GM19099 (cell line): ENCODE results near the gene GASK1A.

Source experiments
- POLR2A ChIP-seq: IDR thresholded peaks from 3 replicates; pipeline ENCODE4 v1.6.1; 2011; ENCODE audit warnings: low read depth; ENCODE audit not compliant: insufficient read length; ENCODE audit errors: extremely low read depth

Gene GASK1A

DNA sequence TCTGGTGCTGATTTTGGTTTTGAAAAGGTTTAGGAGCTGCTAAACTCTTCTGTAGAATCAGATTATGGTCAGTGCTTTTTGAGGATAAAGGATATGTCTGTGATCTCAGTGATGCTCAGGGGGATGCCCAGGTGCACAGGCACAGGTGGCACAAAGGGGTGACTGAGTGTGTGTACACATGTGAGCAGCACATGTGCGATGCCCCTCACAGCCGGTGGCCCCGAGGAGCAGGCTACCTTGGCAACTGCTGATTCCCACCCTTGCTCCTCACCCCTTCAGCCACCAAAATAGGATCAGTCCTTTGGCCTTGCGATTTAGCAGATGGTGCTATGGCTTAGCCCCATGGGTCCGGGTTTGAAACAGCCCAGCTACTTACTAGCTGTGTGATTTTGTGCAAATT is 75.6 kb downstream of the GASK1A start:
- TF ChIP-seq POLR2A = no peak

DNA sequence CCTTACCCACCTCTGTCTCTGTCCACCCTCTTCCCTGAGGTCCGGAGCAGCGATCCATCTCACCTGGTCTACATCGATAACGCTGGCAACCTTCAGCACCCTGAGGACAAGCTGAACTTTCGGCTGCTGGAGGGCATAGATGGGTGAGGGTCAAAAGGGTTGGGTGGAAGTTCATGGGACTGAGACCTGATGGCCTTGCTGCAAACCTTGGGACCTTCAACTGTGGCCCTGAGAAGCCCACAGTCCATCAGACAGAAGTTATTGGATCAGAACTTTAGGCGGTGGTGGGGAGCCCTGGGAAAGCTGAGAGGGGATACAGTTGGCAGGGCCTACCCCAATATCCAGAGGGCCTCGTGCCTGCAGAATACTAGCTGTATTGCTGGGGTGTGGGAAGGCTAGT is 76.3 kb downstream of the GASK1A start:
- no peak for TF ChIP-seq POLR2A

DNA sequence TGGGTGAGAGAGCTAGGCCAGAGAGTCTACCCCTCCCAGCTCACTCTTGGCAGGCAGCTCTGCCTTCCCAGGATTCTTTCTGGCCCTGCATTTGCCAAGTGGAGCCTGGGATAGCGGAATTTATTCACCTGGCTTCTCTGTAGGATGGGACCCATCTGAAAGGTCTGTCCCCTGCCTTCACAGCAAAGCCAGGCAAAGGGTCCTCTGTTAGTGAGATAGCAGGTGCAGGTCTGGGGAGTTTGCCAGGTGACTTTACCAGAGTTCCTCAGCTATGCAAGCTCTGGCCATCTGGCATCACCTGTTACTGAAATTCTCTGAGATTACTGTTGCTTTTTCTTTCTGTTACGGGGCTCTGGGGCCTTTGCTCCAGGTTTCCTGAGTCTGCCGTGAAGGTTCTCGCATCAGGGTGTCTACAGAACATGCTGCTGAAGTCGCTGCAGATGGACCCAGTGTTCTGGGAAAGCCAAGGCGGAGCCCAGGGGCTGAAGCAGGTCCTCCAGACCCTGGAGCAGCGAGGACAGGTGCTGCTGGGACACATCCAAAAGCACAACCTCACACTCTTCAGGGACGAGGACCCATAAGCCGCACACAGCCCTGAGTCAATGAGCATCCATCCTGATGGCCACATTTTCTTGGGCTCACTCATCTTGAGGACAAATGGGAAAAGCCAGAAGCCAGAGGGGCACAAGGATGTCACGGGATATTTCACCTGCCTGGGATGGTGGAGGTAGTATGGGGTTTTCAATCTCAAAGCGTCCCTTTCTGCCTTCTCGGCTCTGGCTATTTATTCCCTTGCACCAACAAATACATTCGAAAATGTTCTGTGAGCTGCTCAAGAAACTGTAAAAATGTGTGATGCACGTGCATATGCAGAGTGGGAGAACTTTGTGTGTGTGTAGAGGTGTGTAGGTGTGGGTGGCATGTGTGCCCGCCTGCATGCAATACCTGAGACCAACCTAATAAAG is 77.0 kb downstream of the GASK1A start:
- TF ChIP-seq POLR2A = no peak

DNA sequence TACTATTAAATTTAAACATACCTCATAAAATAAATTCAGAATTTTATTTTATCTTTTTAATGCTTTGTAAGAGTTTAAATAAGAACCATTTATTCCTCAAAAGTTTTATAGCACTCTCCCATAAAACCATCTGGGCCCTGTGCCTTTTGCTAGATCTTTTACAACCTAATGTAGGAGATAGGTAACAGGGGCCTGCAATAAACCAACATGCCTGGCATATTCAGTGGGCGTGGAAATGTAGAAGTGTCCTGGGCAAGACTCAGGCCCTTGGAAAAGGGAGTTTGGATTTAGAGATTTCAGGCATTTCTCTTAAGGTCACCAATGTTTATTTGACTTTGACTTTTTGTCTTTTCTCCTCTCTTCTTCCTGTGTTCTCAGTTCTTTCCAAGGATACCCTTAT is 80.3 kb downstream of the GASK1A start:
- no peak for TF ChIP-seq POLR2A

DNA sequence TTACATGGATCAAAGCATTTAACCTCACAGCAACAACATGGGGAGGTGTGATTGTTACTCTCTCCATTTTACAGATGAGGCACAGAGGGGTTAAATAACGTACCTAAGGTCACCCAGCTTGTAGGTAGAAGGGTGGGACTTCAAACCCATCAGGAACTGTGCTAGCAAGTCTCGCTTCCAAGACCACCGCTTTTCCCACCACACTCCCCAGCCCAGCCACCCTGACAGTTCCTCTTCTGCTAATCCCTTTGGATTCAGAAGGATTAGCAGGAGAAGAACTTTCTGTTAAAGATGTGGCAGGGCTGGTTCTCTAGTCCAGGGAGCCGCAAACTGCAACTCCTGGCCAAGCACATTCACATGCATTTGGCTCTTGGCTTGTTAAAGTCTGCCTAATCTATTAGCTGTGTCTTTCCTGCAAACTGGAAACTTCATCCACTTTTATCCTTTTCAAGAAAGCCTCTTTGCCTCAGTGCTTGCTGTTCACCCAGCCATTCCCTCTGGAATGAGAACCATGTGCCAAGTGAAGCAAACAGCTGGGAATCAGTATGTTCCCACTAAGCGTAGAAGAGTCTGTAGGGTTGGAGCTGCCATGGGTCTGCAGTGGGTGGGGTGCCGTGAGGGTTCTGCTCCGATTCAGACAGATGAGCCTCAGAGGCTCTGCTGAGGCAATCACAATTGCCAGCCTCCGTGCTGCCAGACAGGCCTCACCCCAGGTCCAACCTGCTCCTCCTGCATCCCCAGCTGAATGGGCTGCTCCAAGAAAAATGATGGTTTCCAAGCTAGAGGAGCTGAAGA is 82.2 kb downstream of the GASK1A start:
- TF ChIP-seq POLR2A = no peak

DNA sequence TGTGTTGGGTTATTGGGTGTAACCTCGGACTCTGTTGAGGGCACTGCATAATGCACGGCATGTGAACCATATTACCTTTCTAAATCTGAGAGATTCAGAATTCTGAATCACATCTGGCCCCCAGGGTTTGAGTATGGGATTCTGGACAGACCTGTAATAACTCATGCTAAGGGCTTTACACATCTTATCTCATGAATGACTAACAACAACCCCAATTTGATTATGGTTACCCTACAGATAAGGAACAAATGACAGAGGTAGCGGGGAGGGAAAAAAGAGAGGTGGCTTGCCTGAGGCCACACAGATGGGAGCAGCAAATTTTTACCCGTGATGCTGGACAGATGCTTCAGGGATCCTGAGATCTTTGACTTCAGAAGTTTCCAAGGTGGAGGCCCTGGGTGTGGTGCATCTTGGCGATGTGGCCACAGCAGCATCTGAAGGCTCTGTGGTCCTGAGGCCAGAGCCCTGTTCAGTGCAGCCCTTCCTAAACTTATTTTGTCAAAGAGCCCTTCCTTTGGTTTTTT is 83.0 kb downstream of the GASK1A start:
- TF ChIP-seq POLR2A = no peak

DNA sequence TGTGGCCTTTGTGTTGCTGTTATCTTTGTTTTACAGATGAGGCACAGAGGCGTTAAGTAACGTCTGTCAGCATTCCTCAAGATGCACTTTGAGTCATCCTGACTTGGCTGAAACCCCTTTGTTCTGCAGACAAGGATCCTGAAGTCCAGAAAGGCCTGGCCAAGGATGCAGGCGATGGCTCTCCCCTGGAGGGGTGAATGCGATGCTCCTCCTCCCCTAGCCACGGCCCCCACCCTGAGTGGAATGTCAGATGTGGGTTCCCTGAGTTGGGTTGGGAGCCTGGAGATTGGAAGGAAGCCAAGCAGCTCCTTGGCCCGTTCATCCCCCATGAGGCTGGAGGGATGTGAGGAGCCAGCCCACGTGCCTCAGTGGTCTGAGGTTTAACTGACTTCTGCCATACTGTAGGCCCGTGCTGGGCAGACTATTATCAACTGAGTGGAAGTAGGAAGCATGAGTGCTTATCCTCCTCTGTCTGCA is 83.5 kb downstream of the GASK1A start:
- TF ChIP-seq POLR2A = no peak

DNA sequence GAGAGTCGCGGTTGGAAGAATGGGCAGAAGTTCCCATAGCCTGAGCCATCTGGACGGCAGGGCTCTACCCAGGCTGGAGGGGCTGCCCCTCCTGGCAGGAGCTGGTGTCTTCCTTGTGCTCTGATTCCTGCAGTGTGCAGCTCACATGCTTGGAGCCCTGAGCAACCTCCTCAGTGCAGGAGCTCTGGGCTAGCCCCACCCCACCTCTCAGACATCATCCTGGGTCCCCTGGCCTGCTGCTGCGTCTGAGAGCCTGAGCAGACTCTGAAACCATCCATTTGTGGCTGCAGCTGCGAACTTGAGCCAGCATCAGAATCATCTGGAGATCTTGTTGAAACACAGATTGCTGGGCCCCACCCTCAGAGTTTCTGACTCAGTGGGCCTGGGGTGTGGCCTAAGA is 84.0 kb downstream of the GASK1A start:
- TF ChIP-seq POLR2A = no peak

DNA sequence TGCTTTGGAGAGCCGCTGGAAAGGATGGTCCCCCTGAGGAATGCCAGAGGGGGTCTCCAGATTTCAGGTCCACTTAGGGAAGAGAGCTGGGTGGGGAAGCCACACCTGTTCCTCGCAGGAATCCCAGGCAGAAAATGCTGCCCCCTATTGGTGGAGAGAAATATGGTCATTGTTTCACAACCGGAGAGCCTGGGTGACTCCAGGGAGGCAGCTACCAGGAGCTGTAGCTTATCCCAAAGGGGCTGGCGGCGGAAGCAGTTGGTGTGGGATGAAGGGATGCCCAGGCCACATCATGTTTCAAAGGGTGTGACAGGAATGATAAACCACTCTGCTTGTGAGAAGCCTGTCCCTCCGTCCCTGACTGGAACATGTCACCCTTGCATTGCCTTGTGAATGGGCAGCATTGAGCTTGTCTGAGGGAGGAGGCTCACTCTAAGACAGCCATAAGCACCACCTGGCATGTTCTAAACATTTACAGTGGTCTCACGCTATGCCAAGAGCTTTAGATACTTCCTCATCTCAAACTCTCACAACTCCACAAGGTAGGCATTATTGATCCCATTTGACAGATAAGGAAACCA is 92.3 kb downstream of the GASK1A start:
- no peak for TF ChIP-seq POLR2A

DNA sequence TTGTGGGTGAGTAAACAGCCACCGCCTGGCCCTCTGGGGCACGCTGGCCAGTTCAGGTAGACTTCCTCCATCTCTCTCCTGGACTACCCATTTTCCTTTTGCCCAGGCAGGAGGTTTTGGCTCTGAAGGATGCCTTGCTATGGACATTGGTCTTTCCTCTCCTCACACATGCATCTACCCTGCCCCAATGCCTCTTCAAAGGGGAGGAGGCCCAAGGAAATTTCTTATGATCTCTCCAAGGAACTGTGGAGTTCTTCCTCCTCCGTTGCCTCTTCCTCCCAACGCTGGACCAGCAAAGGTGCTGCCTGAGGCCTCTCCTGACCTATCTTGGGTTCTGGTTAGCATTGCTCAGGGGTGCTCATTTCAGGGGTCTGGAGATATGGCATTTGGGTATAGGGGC is 93.2 kb downstream of the GASK1A start:
- TF ChIP-seq POLR2A = no peak

DNA sequence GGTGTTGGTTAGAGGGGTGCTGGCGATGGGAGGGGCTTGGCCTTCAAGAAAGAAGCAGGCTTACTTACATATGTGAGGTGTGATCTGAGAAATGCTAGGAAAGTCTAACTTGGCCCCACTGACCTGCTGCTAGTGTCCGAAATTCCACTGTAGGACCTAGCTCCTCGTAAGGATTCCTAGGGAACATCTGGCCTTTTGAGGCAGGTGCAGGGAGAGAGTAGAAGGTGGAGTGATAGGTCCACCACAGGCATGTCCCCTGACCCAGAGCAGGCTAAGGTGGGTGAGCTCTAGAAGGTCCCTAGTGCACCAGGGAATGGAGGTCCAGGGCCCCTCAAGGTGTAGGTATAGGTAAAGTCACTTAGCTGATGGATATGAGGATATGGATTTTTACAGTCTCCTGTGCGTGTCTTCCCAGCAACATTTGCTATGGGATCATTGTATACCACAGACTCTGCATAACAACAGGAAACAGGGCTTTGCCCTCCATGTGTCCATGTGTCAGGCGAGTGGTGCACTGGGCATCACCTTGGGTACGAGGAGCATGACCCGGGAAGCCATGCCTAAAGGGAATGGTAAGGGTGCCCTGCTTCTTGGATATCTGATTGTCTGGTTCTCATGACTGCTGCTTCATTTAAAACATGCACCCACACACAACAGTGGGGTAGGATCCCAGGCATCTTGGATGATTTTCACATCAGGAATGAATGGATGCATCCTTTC is 94.2 kb downstream of the GASK1A start:
- no peak for TF ChIP-seq POLR2A

DNA sequence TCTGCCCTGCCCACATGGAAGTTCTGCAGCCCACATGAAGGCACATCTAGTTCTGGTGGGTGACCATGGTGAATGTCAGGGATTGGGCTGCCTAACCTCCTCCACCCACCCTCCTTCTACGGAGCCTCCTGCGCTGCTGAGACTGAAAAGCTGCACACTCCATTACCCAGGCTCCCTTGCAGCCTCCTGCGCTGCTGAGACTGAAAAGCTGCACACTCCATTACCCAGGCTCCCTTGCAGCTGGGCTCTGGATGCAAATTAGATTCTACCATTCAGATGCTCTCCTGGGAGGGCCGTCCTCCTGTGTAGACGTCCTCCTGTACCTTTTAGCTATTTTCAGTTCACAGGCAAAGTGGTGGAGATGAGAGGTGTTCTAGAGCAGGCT is 94.7 kb downstream of the GASK1A start:
- no peak for TF ChIP-seq POLR2A

DNA sequence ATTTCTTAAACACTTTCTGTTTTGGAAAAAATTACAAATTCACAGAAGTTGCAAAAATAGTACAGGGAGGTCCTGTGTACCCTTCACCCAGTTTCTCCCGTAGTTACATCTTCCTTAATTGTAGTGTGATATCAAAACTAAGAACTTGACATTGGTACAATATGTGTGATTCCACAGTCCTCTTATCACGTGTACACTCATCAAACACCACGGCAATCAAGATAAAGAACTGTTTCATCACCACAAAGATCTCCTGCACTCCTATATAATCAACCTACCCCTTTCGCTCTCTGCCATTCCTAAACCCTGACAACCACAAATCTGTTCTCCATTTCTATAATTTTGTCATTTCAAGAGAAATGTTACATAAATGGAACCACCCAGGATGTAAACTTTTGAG is 95.4 kb downstream of the GASK1A start:
- no peak for TF ChIP-seq POLR2A

DNA sequence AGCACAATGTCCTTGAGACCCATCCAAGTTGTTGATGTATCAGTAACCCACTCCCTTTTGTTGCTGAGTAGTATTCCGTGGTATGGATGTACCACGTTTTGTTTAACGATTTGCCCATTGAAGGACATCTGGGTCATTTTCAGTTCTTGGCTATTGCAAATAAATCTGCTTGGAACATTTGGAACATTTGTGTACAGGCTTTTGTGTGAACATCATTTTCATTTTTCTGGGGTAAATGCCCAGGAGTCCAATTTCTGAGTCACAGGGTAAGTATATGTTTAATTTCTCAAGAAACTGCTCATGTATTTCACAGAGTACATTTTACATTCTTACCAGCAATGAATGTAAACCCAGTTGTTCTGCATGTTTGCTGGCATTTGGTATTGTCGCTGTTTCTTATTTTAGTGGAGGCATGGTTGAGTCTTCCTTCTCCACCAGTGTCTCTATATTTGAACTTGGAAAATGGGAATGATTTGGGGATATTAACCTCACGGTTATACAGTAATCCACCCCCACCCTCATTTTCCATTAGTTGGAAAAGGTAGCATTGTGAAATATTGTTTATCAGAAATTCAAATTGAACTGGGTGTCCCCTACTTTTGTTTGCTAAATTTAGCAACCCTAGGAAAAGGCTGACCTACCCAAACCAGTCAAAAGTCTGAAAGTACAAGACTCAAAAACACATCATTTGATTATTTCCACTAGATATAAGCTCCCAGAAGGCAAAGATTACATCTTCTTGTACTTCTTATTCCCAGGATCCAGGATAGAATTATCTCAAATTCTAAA is 96.0 kb downstream of the GASK1A start:
- no peak for TF ChIP-seq POLR2A
